ENCODE data around the gene PIGV.

Gene PIGV

DNA sequence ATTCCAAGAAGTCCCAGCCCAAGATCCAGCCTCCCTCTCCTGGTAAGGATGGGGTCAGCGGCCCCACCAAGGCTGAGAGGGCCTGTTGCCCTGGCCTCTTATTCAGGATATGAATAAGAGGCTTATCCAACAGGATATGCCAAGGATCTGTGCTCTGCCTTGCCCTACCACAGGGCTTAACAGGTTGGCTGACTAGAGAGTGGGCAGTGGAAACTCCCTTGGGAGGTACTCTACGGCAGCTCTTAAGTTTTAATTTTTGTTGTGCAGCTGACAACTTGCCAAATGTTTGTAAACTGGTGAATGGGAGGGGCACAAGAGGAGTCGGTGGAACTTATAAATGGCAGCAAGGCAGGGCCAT lies 16.5 kb upstream of the PIGV start:
- no peaks in the 10 kb centered on the region for H3K4me1 ChIP-seq (ENCODE audit: low read length)
- TF ChIP-seq, protein P1, sequence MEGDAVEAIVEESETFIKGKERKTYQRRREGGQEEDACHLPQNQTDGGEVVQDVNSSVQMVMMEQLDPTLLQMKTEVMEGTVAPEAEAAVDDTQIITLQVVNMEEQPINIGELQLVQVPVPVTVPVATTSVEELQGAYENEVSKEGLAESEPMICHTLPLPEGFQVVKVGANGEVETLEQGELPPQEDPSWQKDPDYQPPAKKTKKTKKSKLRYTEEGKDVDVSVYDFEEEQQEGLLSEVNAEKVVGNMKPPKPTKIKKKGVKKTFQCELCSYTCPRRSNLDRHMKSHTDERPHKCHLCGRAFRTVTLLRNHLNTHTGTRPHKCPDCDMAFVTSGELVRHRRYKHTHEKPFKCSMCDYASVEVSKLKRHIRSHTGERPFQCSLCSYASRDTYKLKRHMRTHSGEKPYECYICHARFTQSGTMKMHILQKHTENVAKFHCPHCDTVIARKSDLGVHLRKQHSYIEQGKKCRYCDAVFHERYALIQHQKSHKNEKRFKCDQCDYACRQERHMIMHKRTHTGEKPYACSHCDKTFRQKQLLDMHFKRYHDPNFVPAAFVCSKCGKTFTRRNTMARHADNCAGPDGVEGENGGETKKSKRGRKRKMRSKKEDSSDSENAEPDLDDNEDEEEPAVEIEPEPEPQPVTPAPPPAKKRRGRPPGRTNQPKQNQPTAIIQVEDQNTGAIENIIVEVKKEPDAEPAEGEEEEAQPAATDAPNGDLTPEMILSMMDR (IDR thresholded peaks at IDR 0.05; ENCODE audit: low read depth, low read length), result no peak
- TF ChIP-seq EZH2phosphoT487 (IDR thresholded peaks at IDR 0.05; ENCODE audit: low read depth), result no peak
- H3K27ac ChIP-seq (ENCODE audit: low read length), result no peak overlapping the region
- H3K9me3 ChIP-seq (ENCODE audit: insufficient read depth, low read length), result no peaks in the 10 kb centered on the region
- H2AFZ ChIP-seq (ENCODE audit: low read depth, low read length), result no peak overlapping the region
- H3K4me3 ChIP-seq (ENCODE audit: low read length), result no peak overlapping the region
- no peaks in the 10 kb centered on the region for H3K27me3 ChIP-seq (ENCODE audit: low read depth, low read length)
- H3K4me2 ChIP-seq (ENCODE audit: low read length), result no peak overlapping the region
- H4K20me1 ChIP-seq (ENCODE audit: insufficient read depth, low read length), result no peaks in the 10 kb centered on the region
- no peaks in the 10 kb centered on the region for H3K79me2 ChIP-seq (ENCODE audit: low read length)
- peaks cover 72% of the 10 kb centered on the region for H3K36me3 ChIP-seq (replicated peaks; ENCODE audit: low read depth, low read length)
- no peak overlapping the region for H3K9ac ChIP-seq (ENCODE audit: low read length)

- TF ChIP-seq, protein P1 (IDR thresholded peaks at IDR 0.05; ENCODE audit: low read depth, low read length), result no peak
- TF ChIP-seq EZH2phosphoT487 (IDR thresholded peaks at IDR 0.05; ENCODE audit: low read depth), result no peak
- H2AFZ ChIP-seq (ENCODE audit: low read depth, low read length), result no peak overlapping the region
- H3K9ac ChIP-seq (ENCODE audit: low read length), result no peak overlapping the region
- no peaks in the 10 kb centered on the region for H4K20me1 ChIP-seq (ENCODE audit: insufficient read depth, low read length)
- no peak overlapping the region for H3K4me2 ChIP-seq (ENCODE audit: low read length)
- no peaks in the 10 kb centered on the region for H3K79me2 ChIP-seq (ENCODE audit: low read length)
- no peaks in the 10 kb centered on the region for H3K27me3 ChIP-seq (ENCODE audit: low read depth, low read length)
- H3K9me3 ChIP-seq (ENCODE audit: insufficient read depth, low read length), result no peaks in the 10 kb centered on the region
- H3K27ac ChIP-seq (ENCODE audit: low read length), result no peak overlapping the region
- H3K4me3 ChIP-seq (ENCODE audit: low read length), result no peak overlapping the region
- no peaks in the 10 kb centered on the region for H3K4me1 ChIP-seq (ENCODE audit: low read length)
- H3K36me3 ChIP-seq (replicated peaks; ENCODE audit: low read depth, low read length), result peaks cover 71% of the 10 kb centered on the region
Observed at GRCh38 chr1:26771643-26772321, 16.0 kb upstream of the PIGV start.

GRCh38 chr1:26772687-26773086 lies 15.1 kb upstream of the PIGV start:
- H2AFZ ChIP-seq (ENCODE audit: low read depth, low read length), result no peak overlapping the region
- H3K27ac ChIP-seq (ENCODE audit: low read length), result no peak overlapping the region
- H3K36me3 ChIP-seq (replicated peaks; ENCODE audit: low read depth, low read length), result peaks cover 67% of the 10 kb centered on the region
- H3K4me2 ChIP-seq (ENCODE audit: low read length), result no peak overlapping the region
- TF ChIP-seq EZH2phosphoT487 (IDR thresholded peaks at IDR 0.05; ENCODE audit: low read depth), result no peak
- TF ChIP-seq, protein P1 (IDR thresholded peaks at IDR 0.05; ENCODE audit: low read depth, low read length), result no peak
- no peak overlapping the region for H3K9ac ChIP-seq (ENCODE audit: low read length)
- H3K79me2 ChIP-seq (ENCODE audit: low read length), result no peaks in the 10 kb centered on the region
- H4K20me1 ChIP-seq (ENCODE audit: insufficient read depth, low read length), result no peaks in the 10 kb centered on the region
- H3K4me1 ChIP-seq (ENCODE audit: low read length), result no peaks in the 10 kb centered on the region
- H3K9me3 ChIP-seq (ENCODE audit: insufficient read depth, low read length), result no peaks in the 10 kb centered on the region
- H3K27me3 ChIP-seq (ENCODE audit: low read depth, low read length), result no peaks in the 10 kb centered on the region
- H3K4me3 ChIP-seq (ENCODE audit: low read length), result no peak overlapping the region

DNA sequence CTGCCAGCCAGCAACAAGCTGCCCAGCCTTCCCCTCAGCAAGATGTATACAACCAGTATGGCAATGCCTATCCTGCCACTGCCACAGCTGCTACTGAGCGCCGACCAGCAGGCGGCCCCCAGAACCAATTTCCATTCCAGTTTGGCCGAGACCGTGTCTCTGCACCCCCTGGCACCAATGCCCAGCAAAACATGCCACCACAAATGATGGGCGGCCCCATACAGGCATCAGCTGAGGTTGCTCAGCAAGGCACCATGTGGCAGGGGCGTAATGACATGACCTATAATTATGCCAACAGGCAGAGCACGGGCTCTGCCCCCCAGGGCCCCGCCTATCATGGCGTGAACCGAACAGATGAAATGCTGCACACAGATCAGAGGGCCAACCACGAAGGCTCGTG lies 13.3 kb upstream of the PIGV start:
- Histone ChIP-seq H3K36me3 (replicated peaks; ENCODE audit: low read depth, low read length) (peaks cover 62% of the 10 kb centered on the region), H3K79me2 (ENCODE audit: low read length) (no peaks in the 10 kb centered on the region)
- TF ChIP-seq EZH2phosphoT487 (IDR thresholded peaks at IDR 0.05; ENCODE audit: low read depth), result no peak
- TF ChIP-seq, protein P1 (IDR thresholded peaks at IDR 0.05; ENCODE audit: low read depth, low read length), result no peak

More for the DNA sequence above, 13.3 kb upstream of the PIGV start:
- H3K4me2 ChIP-seq (ENCODE audit: low read length), result no peak overlapping the region
- H3K4me1 ChIP-seq (ENCODE audit: low read length), result no peaks in the 10 kb centered on the region
- no peak overlapping the region for H3K9ac ChIP-seq (ENCODE audit: low read length)
- no peaks in the 10 kb centered on the region for H3K9me3 ChIP-seq (ENCODE audit: insufficient read depth, low read length)
- H4K20me1 ChIP-seq (ENCODE audit: insufficient read depth, low read length), result no peaks in the 10 kb centered on the region
- H3K27me3 ChIP-seq (ENCODE audit: low read depth, low read length), result no peaks in the 10 kb centered on the region
- H3K4me3 ChIP-seq (ENCODE audit: low read length), result no peak overlapping the region
- no peak overlapping the region for H2AFZ ChIP-seq (ENCODE audit: low read depth, low read length)
- no peak overlapping the region for H3K27ac ChIP-seq (ENCODE audit: low read length)

All from OCI-LY3 (cell line).